ENCODE results near the gene ZC3H12C.

DNA sequence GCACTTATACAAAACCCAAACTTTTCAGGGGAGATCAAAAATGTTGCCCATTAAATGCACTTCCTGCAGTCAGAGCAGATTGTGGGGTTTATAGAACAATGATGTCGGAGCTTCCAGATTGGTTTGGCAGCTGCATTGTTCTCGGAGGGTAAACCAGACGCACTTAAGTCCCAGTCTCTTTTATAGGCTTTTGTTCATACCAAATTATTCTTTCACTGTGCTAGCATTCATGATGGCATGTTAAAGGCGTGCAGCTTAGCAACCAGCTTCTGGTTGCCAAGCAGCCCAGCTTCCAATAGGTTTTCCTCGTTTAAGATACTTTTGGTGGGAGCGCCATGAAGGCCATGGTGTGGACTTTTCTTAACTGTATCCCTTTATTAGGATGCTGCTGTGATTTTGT lies 40.9 kb downstream of the ZC3H12C start:
- TF ChIP-seq, protein P1, sequence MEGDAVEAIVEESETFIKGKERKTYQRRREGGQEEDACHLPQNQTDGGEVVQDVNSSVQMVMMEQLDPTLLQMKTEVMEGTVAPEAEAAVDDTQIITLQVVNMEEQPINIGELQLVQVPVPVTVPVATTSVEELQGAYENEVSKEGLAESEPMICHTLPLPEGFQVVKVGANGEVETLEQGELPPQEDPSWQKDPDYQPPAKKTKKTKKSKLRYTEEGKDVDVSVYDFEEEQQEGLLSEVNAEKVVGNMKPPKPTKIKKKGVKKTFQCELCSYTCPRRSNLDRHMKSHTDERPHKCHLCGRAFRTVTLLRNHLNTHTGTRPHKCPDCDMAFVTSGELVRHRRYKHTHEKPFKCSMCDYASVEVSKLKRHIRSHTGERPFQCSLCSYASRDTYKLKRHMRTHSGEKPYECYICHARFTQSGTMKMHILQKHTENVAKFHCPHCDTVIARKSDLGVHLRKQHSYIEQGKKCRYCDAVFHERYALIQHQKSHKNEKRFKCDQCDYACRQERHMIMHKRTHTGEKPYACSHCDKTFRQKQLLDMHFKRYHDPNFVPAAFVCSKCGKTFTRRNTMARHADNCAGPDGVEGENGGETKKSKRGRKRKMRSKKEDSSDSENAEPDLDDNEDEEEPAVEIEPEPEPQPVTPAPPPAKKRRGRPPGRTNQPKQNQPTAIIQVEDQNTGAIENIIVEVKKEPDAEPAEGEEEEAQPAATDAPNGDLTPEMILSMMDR (conservative IDR thresholded peaks at IDR 0.05; ENCODE audit: low read depth, low read length), result no peak
- TF ChIP-seq, protein P2, sequence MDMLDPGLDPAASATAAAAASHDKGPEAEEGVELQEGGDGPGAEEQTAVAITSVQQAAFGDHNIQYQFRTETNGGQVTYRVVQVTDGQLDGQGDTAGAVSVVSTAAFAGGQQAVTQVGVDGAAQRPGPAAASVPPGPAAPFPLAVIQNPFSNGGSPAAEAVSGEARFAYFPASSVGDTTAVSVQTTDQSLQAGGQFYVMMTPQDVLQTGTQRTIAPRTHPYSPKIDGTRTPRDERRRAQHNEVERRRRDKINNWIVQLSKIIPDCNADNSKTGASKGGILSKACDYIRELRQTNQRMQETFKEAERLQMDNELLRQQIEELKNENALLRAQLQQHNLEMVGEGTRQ (IDR thresholded peaks at IDR 0.05; ENCODE audit: low read depth, low read length), result no peak
- TF ChIP-seq POLR2A (IDR thresholded peaks at IDR 0.05; ENCODE audit: low read depth, low read length) (no peak), MAFK (IDR thresholded peaks at IDR 0.05; ENCODE audit: low read depth, low read length) (no peak), RAD21 (IDR thresholded peaks at IDR 0.05; ENCODE audit: low read length) (no peak), NFE2L2 (IDR thresholded peaks at IDR 0.05; ENCODE audit: low read depth, low read length) (no peak), MAZ (IDR thresholded peaks at IDR 0.05; ENCODE audit: borderline replicate concordance, low read depth, low read length) (no peak), RFX5 (IDR thresholded peaks at IDR 0.05; ENCODE audit: low read depth, low read length) (no peak), RCOR1 (IDR thresholded peaks at IDR 0.05; ENCODE audit: insufficient replicate concordance, low read length) (no peak), FOS (IDR thresholded peaks at IDR 0.05; ENCODE audit: low read depth, low read length) (no peak), MXI1 (IDR thresholded peaks at IDR 0.05; ENCODE audit: borderline replicate concordance, low read depth, low read length) (no peak)
- TF ChIP-seq, protein P3, sequence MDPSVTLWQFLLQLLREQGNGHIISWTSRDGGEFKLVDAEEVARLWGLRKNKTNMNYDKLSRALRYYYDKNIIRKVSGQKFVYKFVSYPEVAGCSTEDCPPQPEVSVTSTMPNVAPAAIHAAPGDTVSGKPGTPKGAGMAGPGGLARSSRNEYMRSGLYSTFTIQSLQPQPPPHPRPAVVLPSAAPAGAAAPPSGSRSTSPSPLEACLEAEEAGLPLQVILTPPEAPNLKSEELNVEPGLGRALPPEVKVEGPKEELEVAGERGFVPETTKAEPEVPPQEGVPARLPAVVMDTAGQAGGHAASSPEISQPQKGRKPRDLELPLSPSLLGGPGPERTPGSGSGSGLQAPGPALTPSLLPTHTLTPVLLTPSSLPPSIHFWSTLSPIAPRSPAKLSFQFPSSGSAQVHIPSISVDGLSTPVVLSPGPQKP (IDR thresholded peaks at IDR 0.05; ENCODE audit: borderline replicate concordance, low read depth, low read length), result no peak

Measured in IMR-90 (cell line).